ENCODE measurements around the gene ATP4B. TPM values are rescaled to one million over a fixed set of nuclear protein-coding genes. Genes with fewer than 3 reads are reported as not detected.

Gene ATP4B
- total RNA-seq, 5 donors from 2014 or later (not counting 1 experiment from before 2014, with no cell fraction given) = not detected

GRCh38 chr13:113653264-113654174, 4.5 kb downstream of the ATP4B start:
- ChIA-PET POLR2A (no interaction called here), CTCF (no interaction called here)
- Histone ChIP-seq H3K4me1 (ENCODE audit: control insufficient read depth in 1 of 2, extremely low read depth in 1 of 2, insufficient read depth in 2 of 2, low read length in 2 of 2) (peaks cover 0 to 26% of the 10 kb centered on the region in 2 experiments), H3K9me3 (no peaks in the 10 kb centered on the region), H3K4me3 (ENCODE audit: control insufficient read depth in 1 of 2, extremely low read depth in 1 of 2, low read length in 1 of 2) (no peak overlapping the region), H3K27ac (ENCODE audit: low read length) (peak overlapping the region; percentile 34), H3K36me3 (ENCODE audit: control insufficient read depth in 2 of 2, extremely low read depth in 1 of 2, insufficient read depth in 1 of 2, low read length in 1 of 2) (no peaks in the 10 kb centered on the region), H3K27me3 (replicated peaks in 1 of 2; ENCODE audit: control insufficient read depth in 2 of 2, extremely low read depth in 1 of 2, insufficient read depth in 2 of 2, low read length in 1 of 2) (peaks cover 0 to 14% of the 10 kb centered on the region in 2 experiments)
- Mint-ChIP-seq H3K36me3 (no peaks in the 10 kb centered on the region), H3K4me3 (no peak overlapping the region), H3K9me3 (no peaks in the 10 kb centered on the region), H3K27me3 (no peaks in the 10 kb centered on the region), H3K27ac (peak overlapping the region in 1 of 2 donors; percentile 48), H3K4me1 (peaks cover 0 to 6% (median 6%) of the 10 kb centered on the region in 3 donors)
- 49% methylated on average over 16 of the region's 24 CpGs for WGBS (ENCODE audit: insufficient coverage)
- ATAC-seq (replicated peaks in 1 of 4) (peak; percentile 19 to 48 (median 39)), DNase-seq (peak in 5 of 35 experiments; percentile 9 to 25 (median 15))

- 92% methylated on average over 16 of the region's 24 CpGs for WGBS (ENCODE audit: insufficient coverage)
Observed at GRCh38 chr13:113652404-113653263, 5.4 kb downstream of the ATP4B start.

DNA sequence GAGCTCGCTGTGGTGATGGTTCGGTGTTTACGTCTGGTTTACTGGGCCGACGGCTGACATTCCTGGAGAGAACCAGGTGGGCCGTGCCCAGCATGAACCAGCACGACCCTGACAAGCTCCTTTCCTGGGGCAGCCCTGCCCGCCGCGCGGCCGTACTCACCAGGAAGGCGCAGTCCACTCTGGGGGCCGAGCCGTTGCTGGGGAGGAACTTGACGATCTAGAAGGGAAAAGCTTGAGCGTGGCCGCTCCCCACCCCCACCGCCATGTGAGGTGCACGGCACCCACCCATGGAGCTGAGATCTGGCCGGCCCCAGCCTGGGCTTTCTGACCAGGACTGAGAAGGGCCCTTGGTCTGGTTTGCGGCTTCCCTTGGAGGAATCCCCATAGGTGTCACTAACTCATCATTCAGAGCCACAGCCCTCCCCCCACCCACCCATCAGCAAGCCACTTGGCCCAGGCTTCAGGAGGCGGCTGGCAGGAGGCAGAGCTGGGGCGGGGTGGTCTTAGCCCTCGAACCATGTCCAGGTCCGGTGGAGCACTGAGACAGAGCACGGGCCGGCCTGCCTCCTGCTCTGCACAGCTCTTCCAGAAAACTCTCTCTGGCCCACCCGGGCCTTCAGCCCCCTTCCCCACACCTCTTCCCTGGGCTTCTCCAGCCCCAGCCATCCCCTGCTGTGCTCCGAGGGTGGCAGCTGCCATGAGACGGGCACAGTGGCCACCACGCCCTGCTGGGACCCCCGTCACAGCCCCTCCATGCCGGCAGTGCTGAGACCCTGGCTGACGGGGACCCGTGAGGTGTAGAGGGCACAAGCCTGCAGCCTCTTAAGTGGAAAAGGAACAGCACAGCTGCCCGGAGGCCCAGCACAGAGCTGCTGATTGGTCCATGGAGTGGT, 6.2 kb downstream of the ATP4B start:
- WGBS (ENCODE audit: insufficient coverage) = 94% methylated on average over 29 of the region's 37 CpGs
- Histone ChIP-seq H3K27ac (ENCODE audit: low read length) (no peak overlapping the region), H3K27me3 (replicated peaks in 1 of 2; ENCODE audit: control insufficient read depth in 2 of 2, extremely low read depth in 1 of 2, insufficient read depth in 2 of 2, low read length in 1 of 2) (no peaks in the 10 kb centered on the region), H3K36me3 (ENCODE audit: control insufficient read depth in 2 of 2, extremely low read depth in 1 of 2, insufficient read depth in 1 of 2, low read length in 1 of 2) (no peaks in the 10 kb centered on the region), H3K4me3 (ENCODE audit: control insufficient read depth in 1 of 2, extremely low read depth in 1 of 2, low read length in 1 of 2) (no peak overlapping the region), H3K9me3 (no peaks in the 10 kb centered on the region), H3K4me1 (ENCODE audit: control insufficient read depth in 1 of 2, extremely low read depth in 1 of 2, insufficient read depth in 2 of 2, low read length in 2 of 2) (peaks cover 0 to 32% of the 10 kb centered on the region in 2 experiments)
- CTCF ChIA-PET = no interaction called here
- no peaks in the 10 kb centered on the region for H3K27me3 Mint-ChIP-seq
- H3K27ac Mint-ChIP-seq = no peak overlapping the region
- ATAC-seq (replicated peaks in 1 of 4) (no peak), DNase-seq (peak in 2 of 35 experiments; percentile 11 to 23)
- H3K4me3 Mint-ChIP-seq = no peak overlapping the region
- H3K36me3 Mint-ChIP-seq = no peaks in the 10 kb centered on the region
- POLR2A ChIA-PET = no interaction called here
- peaks cover 6 to 20% (median 16%) of the 10 kb centered on the region in 3 donors for H3K4me1 Mint-ChIP-seq
- H3K9me3 Mint-ChIP-seq = no peaks in the 10 kb centered on the region

More at GRCh38 chr13:113652404-113653263, 5.4 kb downstream of the ATP4B start:
- peak in 1 of 35 experiments; percentile 8 for DNase-seq
- H3K27me3 Mint-ChIP-seq = no peaks in the 10 kb centered on the region
- H3K27me3 ChIP-seq (replicated peaks in 1 of 2; ENCODE audit: control insufficient read depth in 2 of 2, extremely low read depth in 1 of 2, insufficient read depth in 2 of 2, low read length in 1 of 2) = peaks cover 0 to 7% of the 10 kb centered on the region in 2 experiments
- CTCF ChIA-PET = no interaction called here
- no peaks in the 10 kb centered on the region for H3K36me3 ChIP-seq (ENCODE audit: control insufficient read depth in 2 of 2, extremely low read depth in 1 of 2, insufficient read depth in 1 of 2, low read length in 1 of 2)
- POLR2A ChIA-PET = no interaction called here
- no peak overlapping the region for H3K4me3 ChIP-seq (ENCODE audit: control insufficient read depth in 1 of 2, extremely low read depth in 1 of 2, low read length in 1 of 2)
- H3K9me3 Mint-ChIP-seq = no peaks in the 10 kb centered on the region
- H3K4me1 Mint-ChIP-seq = peaks cover 0 to 12% (median 8%) of the 10 kb centered on the region in 3 donors
- peak overlapping the region; percentile 29 for H3K27ac ChIP-seq (ENCODE audit: low read length)
- no peak overlapping the region for H3K27ac Mint-ChIP-seq
- peak in 1 of 4 experiments; percentile 32 for ATAC-seq (replicated peaks in 1 of 4)
- no peaks in the 10 kb centered on the region for H3K36me3 Mint-ChIP-seq
- no peaks in the 10 kb centered on the region for H3K9me3 ChIP-seq
- H3K4me1 ChIP-seq (ENCODE audit: control insufficient read depth in 1 of 2, extremely low read depth in 1 of 2, insufficient read depth in 2 of 2, low read length in 2 of 2) = peaks cover 0 to 26% of the 10 kb centered on the region in 2 experiments
- no peak overlapping the region for H3K4me3 Mint-ChIP-seq

DNA sequence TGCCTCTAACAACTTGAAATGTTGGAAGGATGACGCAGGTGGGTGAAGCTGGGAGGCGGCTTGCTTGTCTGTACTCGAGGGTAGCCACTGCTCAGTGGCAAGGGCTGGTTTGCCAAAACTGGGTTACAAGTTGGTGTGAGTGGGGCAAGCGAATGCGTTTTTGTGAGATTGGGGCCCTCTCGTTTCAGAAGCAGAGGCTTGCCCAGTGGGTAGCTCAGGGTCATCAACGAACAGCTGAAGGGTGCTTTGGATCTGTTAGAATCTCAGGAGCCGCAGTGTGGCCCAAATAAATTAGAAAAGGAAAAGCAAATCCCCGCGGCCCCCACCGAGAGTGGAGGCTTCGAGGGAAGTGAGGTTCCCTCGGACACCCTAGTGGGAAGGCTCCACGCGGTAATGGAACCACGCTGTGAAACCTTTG, 7.3 kb downstream of the ATP4B start:
- H3K4me1 ChIP-seq (ENCODE audit: control insufficient read depth in 1 of 2, extremely low read depth in 1 of 2, insufficient read depth in 2 of 2, low read length in 2 of 2) = peaks cover 0 to 40% of the 10 kb centered on the region in 2 experiments
- no peak overlapping the region for H3K4me3 ChIP-seq (ENCODE audit: control insufficient read depth in 1 of 2, extremely low read depth in 1 of 2, low read length in 1 of 2)
- DNase-seq (peak in 1 of 35 experiments; percentile 6), ATAC-seq (replicated peaks in 1 of 4) (no peak)
- WGBS (ENCODE audit: insufficient coverage) = 95% methylated on average over 11 of the region's 16 CpGs
- no peak overlapping the region for H3K27ac ChIP-seq (ENCODE audit: low read length)
- Mint-ChIP-seq H3K9me3 (no peaks in the 10 kb centered on the region), H3K4me1 (peaks cover 16 to 29% (median 26%) of the 10 kb centered on the region in 3 donors), H3K4me3 (no peak overlapping the region), H3K27me3 (no peaks in the 10 kb centered on the region), H3K36me3 (no peaks in the 10 kb centered on the region), H3K27ac (no peak overlapping the region)
- H3K27me3 ChIP-seq (replicated peaks in 1 of 2; ENCODE audit: control insufficient read depth in 2 of 2, extremely low read depth in 1 of 2, insufficient read depth in 2 of 2, low read length in 1 of 2) = no peaks in the 10 kb centered on the region
- ChIA-PET CTCF (no interaction called here), POLR2A (no interaction called here)
- H3K36me3 ChIP-seq (ENCODE audit: control insufficient read depth in 2 of 2, extremely low read depth in 1 of 2, insufficient read depth in 1 of 2, low read length in 1 of 2) = no peaks in the 10 kb centered on the region
- no peaks in the 10 kb centered on the region for H3K9me3 ChIP-seq

GRCh38 chr13:113650275-113650674, 7.7 kb downstream of the ATP4B start:
- peaks cover 18 to 29% (median 27%) of the 10 kb centered on the region in 3 donors for H3K4me1 Mint-ChIP-seq
- H3K27ac Mint-ChIP-seq = no peak overlapping the region
- H3K4me3 Mint-ChIP-seq = no peak overlapping the region
- Histone ChIP-seq H3K36me3 (ENCODE audit: control insufficient read depth in 2 of 2, extremely low read depth in 1 of 2, insufficient read depth in 1 of 2, low read length in 1 of 2) (no peaks in the 10 kb centered on the region), H3K4me1 (ENCODE audit: control insufficient read depth in 1 of 2, extremely low read depth in 1 of 2, insufficient read depth in 2 of 2, low read length in 2 of 2) (peaks cover 0 to 40% of the 10 kb centered on the region in 2 experiments), H3K9me3 (no peaks in the 10 kb centered on the region), H3K27ac (ENCODE audit: low read length) (no peak overlapping the region), H3K27me3 (replicated peaks in 1 of 2; ENCODE audit: control insufficient read depth in 2 of 2, extremely low read depth in 1 of 2, insufficient read depth in 2 of 2, low read length in 1 of 2) (no peaks in the 10 kb centered on the region), H3K4me3 (ENCODE audit: control insufficient read depth in 1 of 2, extremely low read depth in 1 of 2, low read length in 1 of 2) (no peak overlapping the region)
- POLR2A ChIA-PET = no interaction called here
- peak in 2 of 35 experiments; percentile 5 to 18 for DNase-seq
- H3K9me3 Mint-ChIP-seq = no peaks in the 10 kb centered on the region
- WGBS (ENCODE audit: insufficient coverage) = 96% methylated on average over 12 of the region's 15 CpGs
- no peaks in the 10 kb centered on the region for H3K36me3 Mint-ChIP-seq
- ATAC-seq (replicated peaks in 1 of 4) = no peak
- CTCF ChIA-PET = no interaction called here
- no peaks in the 10 kb centered on the region for H3K27me3 Mint-ChIP-seq
